ENCODE measurements around the gene TRIM24.

The TRIM24 gene

GRCh38 chr7:138587485-138587884 lies 127.4 kb downstream of the TRIM24 start:
- TF ChIP-seq CTCF (IDR thresholded peaks at IDR 0.05; ENCODE audit: insufficient read depth, low read length, missing control alignments): no peak
- CTCF ChIA-PET: no interaction called here
- POLR2A ChIA-PET: interaction anchor here (0.9 kb wide), 1 partner anchor 126 kb away, joined by 3 read pairs; no protein-coding TSS in a partner anchor

DNA sequence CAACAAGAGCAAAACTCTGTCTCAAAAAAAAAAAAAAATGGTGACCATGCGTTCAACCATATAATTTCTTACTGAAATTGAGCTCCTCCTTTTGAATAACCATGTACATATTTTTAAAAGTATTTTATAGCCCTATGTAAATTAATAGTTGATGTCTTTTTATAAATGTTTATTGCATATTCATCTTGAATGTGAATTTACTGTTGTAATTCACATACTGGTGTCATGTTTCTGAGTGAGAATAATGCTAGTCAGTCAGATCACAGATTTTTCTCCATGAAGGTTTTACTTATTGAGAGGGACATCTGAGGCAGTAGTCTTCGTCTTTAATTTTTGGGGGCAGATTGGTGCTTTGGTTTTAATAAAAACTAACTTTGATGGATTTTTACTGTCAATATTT lies 128.9 kb downstream of the TRIM24 start:
- CTCF ChIA-PET: no interaction called here
- H3K4me3 ChIP-seq (ENCODE audit: low read depth, low read length): no peak overlapping the region
- POLR2A ChIA-PET: no interaction called here
- DNase-seq (ENCODE audit: low read depth, low spot score): no peak
- TF ChIP-seq CTCF (IDR thresholded peaks at IDR 0.05; ENCODE audit: insufficient read depth, low read length, missing control alignments): no peak

More at GRCh38 chr7:138587485-138587884, 127.4 kb downstream of the TRIM24 start:
- DNase-seq (ENCODE audit: low read depth, low spot score): no peak
- no peak overlapping the region for H3K4me3 ChIP-seq (ENCODE audit: low read depth, low read length)

DNA sequence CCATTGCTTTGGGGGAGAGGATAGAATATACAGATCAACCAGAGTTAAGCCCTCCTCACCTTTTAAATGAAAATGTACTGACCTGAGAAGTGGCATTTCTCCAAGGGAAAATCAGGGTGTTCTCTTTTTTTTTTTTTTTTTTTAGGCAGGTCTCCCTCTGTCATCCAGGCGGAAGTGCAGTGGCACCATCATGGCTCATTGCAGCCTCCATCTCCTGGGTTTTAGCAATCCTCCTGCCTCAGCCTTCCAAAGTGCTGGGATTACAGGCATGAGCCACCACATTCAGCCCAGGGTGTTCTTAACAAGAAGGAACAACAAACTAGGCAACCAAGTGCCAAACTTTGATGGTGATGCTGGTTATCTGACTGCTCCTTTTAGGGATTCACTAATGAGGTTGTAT lies 130.1 kb downstream of the TRIM24 start:
- no peak overlapping the region for H3K4me3 ChIP-seq (ENCODE audit: low read depth, low read length)
- no peak for DNase-seq (ENCODE audit: low read depth, low spot score)
- no peak for TF ChIP-seq CTCF (IDR thresholded peaks at IDR 0.05; ENCODE audit: insufficient read depth, low read length, missing control alignments)
- ChIA-PET CTCF (no interaction called here), POLR2A (no interaction called here)

DNA sequence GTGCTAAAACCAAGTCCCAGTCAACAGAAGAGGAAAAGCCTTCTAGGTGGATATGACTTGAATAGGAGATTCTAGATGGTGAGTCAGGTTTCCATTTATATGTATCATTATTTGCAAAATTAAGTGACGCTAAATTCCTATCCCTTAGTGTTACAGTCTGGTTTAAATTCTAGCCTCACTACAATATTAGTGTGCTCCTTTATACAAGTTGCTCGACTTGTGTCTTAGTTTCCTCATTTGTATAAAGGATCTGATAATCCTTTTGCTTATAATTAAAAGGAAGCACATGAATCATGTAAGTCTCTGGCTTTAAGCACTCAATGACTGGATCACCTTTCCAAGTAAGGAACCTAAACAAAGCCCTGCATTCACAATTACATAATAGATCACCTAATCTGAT lies 135.4 kb downstream of the TRIM24 start:
- ChIA-PET POLR2A (no interaction called here), CTCF (no interaction called here)
- no peak for TF ChIP-seq CTCF (IDR thresholded peaks at IDR 0.05; ENCODE audit: insufficient read depth, low read length, missing control alignments)
- no peak overlapping the region for H3K4me3 ChIP-seq (ENCODE audit: low read depth, low read length)
- no peak for DNase-seq (ENCODE audit: low read depth, low spot score)

GRCh38 chr7:138602451-138602850 lies 142.4 kb downstream of the TRIM24 start:
- H3K4me3 ChIP-seq (ENCODE audit: low read depth, low read length): no peak overlapping the region
- ChIA-PET CTCF (no interaction called here), POLR2A (no interaction called here)
- no peak for TF ChIP-seq CTCF (IDR thresholded peaks at IDR 0.05; ENCODE audit: insufficient read depth, low read length, missing control alignments)
- DNase-seq (ENCODE audit: low read depth, low spot score): no peak

- CTCF ChIA-PET: no interaction called here
- TF ChIP-seq CTCF (IDR thresholded peaks at IDR 0.05; ENCODE audit: insufficient read depth, low read length, missing control alignments): no peak
- POLR2A ChIA-PET: no interaction called here
- H3K4me3 ChIP-seq (ENCODE audit: low read depth, low read length): no peak overlapping the region
- no peak for DNase-seq (ENCODE audit: low read depth, low spot score)
Observed at GRCh38 chr7:138603549-138604318, 143.7 kb downstream of the TRIM24 start.
